Heart left ventricle (tissue), 13 donors: ENCODE results near the gene FAR2.

Experiments
- POLR2A ChIP-seq, 2 donors: fragments of 450-650 bp; IDR thresholded peaks; one replicate each; pipeline ENCODE4 v1.6.1; 2017; ENCODE audit warnings: antibody characterized with exemption in 2 of 2, mild to moderate bottlenecking in 2 of 2, moderate library complexity in 2 of 2
- TF ChIP-seq, protein P1 (sequence below), 12 donors: fragments of 200-600 bp; sonication (generic) in 4 of 12; IDR thresholded peaks; one replicate each; pipeline versions ENCODE4 v1.5.0 to v1.8.0; 2018 to 2022; ENCODE audit warnings: antibody characterized with exemption in 12 of 12, mild to moderate bottlenecking in 5 of 12
- donor health status: ischemic (EF 13 %, LVEDD 7.1; RV severe dilation, severe dysfunction).
- donor health status: DM: no; HTN: yes; CAD: no.
- donor health status: DM: no; HTN: no; CAD: no.
- donor health status: ischemic (EF 25% LVEDD 6.9; RV normal size, moderate dysfunction).
- donor health status: ischemic (EF 25% LVEDD 5.7; RV mildly dilated, moderate dysfunction).
- donor health status: ischemic (EF 35%, LVEDD 5.7; RV mildly dilated, moderate dysfunction).
- donor health status: nonischemic (EF 11% LVEDD 7.7; RV severe dilation, severe dysfunction).
- donor health status: DM: yes; HTN: yes; CAD: no.
- donor health status: PGD.
- donor health status: ischemic (EF 29% LVEDD 5.4; RV normal size, mild dysfunction).
- donor health status: nonischemic (EF 23%, LVEDD 6.1; RV moderate dilation, normal function).

DNA sequence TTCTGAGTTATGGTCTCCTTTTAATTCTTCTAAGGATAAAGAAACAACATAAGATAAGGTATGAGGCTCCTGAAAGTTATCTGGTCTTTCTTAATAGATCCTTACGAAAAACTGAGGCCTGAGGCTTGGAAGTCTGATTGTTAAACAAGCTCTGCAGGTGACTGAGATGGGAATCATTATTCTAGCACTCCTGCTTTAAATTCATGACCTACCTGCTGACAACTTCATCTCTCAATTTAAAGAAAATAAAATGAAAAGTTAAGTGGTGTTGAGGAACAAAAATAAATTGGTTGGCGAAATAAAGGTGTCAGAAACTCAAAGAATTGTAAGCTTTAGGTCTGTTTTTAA, 80.1 kb downstream of the FAR2 start:
- TF ChIP-seq, protein P1, sequence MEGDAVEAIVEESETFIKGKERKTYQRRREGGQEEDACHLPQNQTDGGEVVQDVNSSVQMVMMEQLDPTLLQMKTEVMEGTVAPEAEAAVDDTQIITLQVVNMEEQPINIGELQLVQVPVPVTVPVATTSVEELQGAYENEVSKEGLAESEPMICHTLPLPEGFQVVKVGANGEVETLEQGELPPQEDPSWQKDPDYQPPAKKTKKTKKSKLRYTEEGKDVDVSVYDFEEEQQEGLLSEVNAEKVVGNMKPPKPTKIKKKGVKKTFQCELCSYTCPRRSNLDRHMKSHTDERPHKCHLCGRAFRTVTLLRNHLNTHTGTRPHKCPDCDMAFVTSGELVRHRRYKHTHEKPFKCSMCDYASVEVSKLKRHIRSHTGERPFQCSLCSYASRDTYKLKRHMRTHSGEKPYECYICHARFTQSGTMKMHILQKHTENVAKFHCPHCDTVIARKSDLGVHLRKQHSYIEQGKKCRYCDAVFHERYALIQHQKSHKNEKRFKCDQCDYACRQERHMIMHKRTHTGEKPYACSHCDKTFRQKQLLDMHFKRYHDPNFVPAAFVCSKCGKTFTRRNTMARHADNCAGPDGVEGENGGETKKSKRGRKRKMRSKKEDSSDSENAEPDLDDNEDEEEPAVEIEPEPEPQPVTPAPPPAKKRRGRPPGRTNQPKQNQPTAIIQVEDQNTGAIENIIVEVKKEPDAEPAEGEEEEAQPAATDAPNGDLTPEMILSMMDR (IDR thresholded peaks at IDR 0.05), result no peak
- no peak for TF ChIP-seq POLR2A (IDR thresholded peaks at IDR 0.05)
